Astrocyte of the cerebellum (primary cell): ENCODE data around the gene SELENOO.

ENCODE experiments used
- DNase-seq: peaks from one replicate; pipeline ENCODE4 v3.0.0-alpha.2; 2011; ENCODE audit warnings: low read depth
- H3K4me3 ChIP-seq: 2 replicates; pipeline ENCODE4 v1.5.1; 2011; ENCODE audit warnings: mild to moderate bottlenecking, low read depth, low read length, moderate library complexity
- CTCF ChIP-seq: IDR thresholded peaks from 2 replicates; pipeline ENCODE4 v1.5.1; 2012; ENCODE audit warnings: low read length, low read depth, moderate library complexity, mild to moderate bottlenecking; ENCODE audit errors: missing control alignments
- in situ Hi-C: cut with HindIII; loops from 2 replicates; pipeline ENCODE4 v1.10.0; 2017; ENCODE audit warnings: low sequenced_read_pairs

Gene SELENOO

GRCh38 chr22:50258361-50259292 is 57.8 kb downstream of the SELENOO start:
- no peak overlapping the region for H3K4me3 ChIP-seq
- DNase-seq, result no peak
- in situ Hi-C loops, result no loop called here
- TF ChIP-seq CTCF, result no peak

- no peak for DNase-seq
- TF ChIP-seq CTCF, result no peak
- in situ Hi-C loops, result no loop called here
- H3K4me3 ChIP-seq, result no peak overlapping the region
Measured at GRCh38 chr22:50259302-50259701, 58.5 kb downstream of the SELENOO start.

GRCh38 chr22:50260434-50260800 is 59.6 kb downstream of the SELENOO start:
- no peak for DNase-seq
- in situ Hi-C loops, result no loop called here
- H3K4me3 ChIP-seq, result peak overlapping the region; percentile 62
- no peak for TF ChIP-seq CTCF

GRCh38 chr22:50260801-50261614 is 60.2 kb downstream of the SELENOO start:
- DNase-seq, result no peak
- TF ChIP-seq CTCF, result no peak
- in situ Hi-C loops, result no loop called here
- peak overlapping the region; percentile 62 for H3K4me3 ChIP-seq

- in situ Hi-C loops, result no loop called here
- peak within 1 kb of the TSS; percentile 62 for H3K4me3 ChIP-seq
- DNase-seq, result no peak
- TF ChIP-seq CTCF, result no peak
Measured at GRCh38 chr22:50261615-50262459, 61.0 kb downstream of the SELENOO start, which contains the start of gene MAPK12. Gene MAPK12, minus strand, starts transcription at chr22:50261683. Its CDS starts 174 bp downstream, at chr22:50261509.

GRCh38 chr22:50262460-50262911 is 61.7 kb downstream of the SELENOO start:
- in situ Hi-C loops, result no loop called here
- no peak overlapping the region for H3K4me3 ChIP-seq
- no peak for DNase-seq
- TF ChIP-seq CTCF, result no peak
